ENCODE data around the gene GUCY2D.
"Not testable (repeated sequence)": the region's sequence is repeated elsewhere in the genome, so short reads cannot be mapped to it uniquely, and the experiment has no call there.

The GUCY2D gene

GRCh38 chr17:8055851-8056231 is 53.4 kb downstream of the GUCY2D start:
- no peak for DNase-seq (ENCODE audit: extremely low spot score)
- CTCF ChIA-PET: interaction anchor here (1.0 to 11.4 kb wide), 23 partner anchors 10 to 368 kb away, joined by 3 to 299 read pairs (median 13); partner anchors contain the start of genes ALOX12B, ALOXE3, GUCY2D and RNF227
- POLR2A ChIA-PET: no interaction called here
- TF ChIP-seq CTCF (IDR thresholded peaks at IDR 0.05; ENCODE audit: control extremely low read depth, extremely low read depth, low read depth, missing control alignments): no peak

GRCh38 chr17:8056232-8056975 is 54.0 kb downstream of the GUCY2D start:
- POLR2A ChIA-PET: no interaction called here
- CTCF ChIA-PET: interaction anchor here (1.0 to 11.4 kb wide), 31 partner anchors 8 to 368 kb away, joined by 3 to 299 read pairs (median 8); partner anchors contain the start of genes ALOX12B, ALOXE3, GUCY2D and RNF227
- no peak for TF ChIP-seq CTCF (IDR thresholded peaks at IDR 0.05; ENCODE audit: control extremely low read depth, extremely low read depth, low read depth, missing control alignments)
- DNase-seq (ENCODE audit: extremely low spot score): peak; percentile 60

GRCh38 chr17:8056976-8057625 is 54.7 kb downstream of the GUCY2D start:
- CTCF ChIA-PET: interaction anchor here (0.7 to 11.4 kb wide), 42 partner anchors 9 to 369 kb away, joined by 3 to 299 read pairs (median 5); partner anchors contain the start of genes ALOX12B, ALOXE3, GUCY2D and KDM6B
- no peak for TF ChIP-seq CTCF (IDR thresholded peaks at IDR 0.05; ENCODE audit: control extremely low read depth, extremely low read depth, low read depth, missing control alignments)
- POLR2A ChIA-PET: no interaction called here
- no peak for DNase-seq (ENCODE audit: extremely low spot score)

- DNase-seq (ENCODE audit: extremely low spot score): peak; percentile 79
- POLR2A ChIA-PET: no interaction called here
- peak; percentile 74 for TF ChIP-seq CTCF (IDR thresholded peaks at IDR 0.05; ENCODE audit: control extremely low read depth, extremely low read depth, low read depth, missing control alignments)
- CTCF ChIA-PET: interaction anchor here (0.7 to 11.4 kb wide), 42 partner anchors 9 to 370 kb away, joined by 3 to 299 read pairs (median 5); partner anchors contain the start of genes ALOX12B, ALOXE3, GUCY2D and KDM6B
Measured at GRCh38 chr17:8057691-8058114, 55.3 kb downstream of the GUCY2D start.

GRCh38 chr17:8059131-8059530 is 56.7 kb downstream of the GUCY2D start:
- ChIA-PET POLR2A (no interaction called here), CTCF (interaction anchor here (0.7 to 11.4 kb wide), 18 partner anchors 11 to 402 kb away, joined by 3 to 299 read pairs (median 13); partner anchors contain the start of genes ALOX12B, ALOXE3, CNTROB and GUCY2D)
- TF ChIP-seq CTCF (IDR thresholded peaks at IDR 0.05; ENCODE audit: control extremely low read depth, extremely low read depth, low read depth, missing control alignments): no peak
- DNase-seq (ENCODE audit: extremely low spot score): no peak

GRCh38 chr17:8060274-8060673 is 57.9 kb downstream of the GUCY2D start:
- POLR2A ChIA-PET: no interaction called here

GRCh38 chr17:8061851-8062250 is 59.4 kb downstream of the GUCY2D start:
- CTCF ChIA-PET: interaction anchor here (0.8 to 11.4 kb wide), 13 partner anchors 13 to 724 kb away, joined by 3 to 299 read pairs (median 11); partner anchors contain the start of genes ALOX12B and ALOXE3
- DNase-seq (ENCODE audit: extremely low spot score); POLR2A ChIA-PET: not testable (repeated sequence)

More at GRCh38 chr17:8060274-8060673, 57.9 kb downstream of the GUCY2D start:
- DNase-seq (ENCODE audit: extremely low spot score): peak; percentile 68
- peak; percentile 69 for TF ChIP-seq CTCF (IDR thresholded peaks at IDR 0.05; ENCODE audit: control extremely low read depth, extremely low read depth, low read depth, missing control alignments)
- CTCF ChIA-PET: interaction anchor here (0.7 to 11.4 kb wide), 43 partner anchors 8 to 834 kb away, joined by 3 to 299 read pairs (median 4); partner anchors contain the start of genes ALOX12B, ALOXE3, BORCS6 and CNTROB
